ENCODE data around the gene FHAD1.

Gene FHAD1

GRCh38 chr1:15310544-15310943, 63.5 kb downstream of the FHAD1 start:
- FAIRE-seq, result no peak

GRCh38 chr1:15311122-15311822, 64.2 kb downstream of the FHAD1 start:
- FAIRE-seq, result no peak

GRCh38 chr1:15311880-15312279, 64.9 kb downstream of the FHAD1 start:
- FAIRE-seq, result no peak

- no peak for FAIRE-seq
These were observed 65.8 kb downstream of the FHAD1 start for GRCh38 chr1:15312626-15313411.

- FAIRE-seq, result no peak
These were observed 67.6 kb downstream of the FHAD1 start for GRCh38 chr1:15314328-15315281.

- no peak for FAIRE-seq
These were observed 68.8 kb downstream of the FHAD1 start for GRCh38 chr1:15315815-15316214.

- no peak for FAIRE-seq
These were observed 69.5 kb downstream of the FHAD1 start for GRCh38 chr1:15316510-15316909.

- FAIRE-seq, result no peak
These were observed 73.2 kb downstream of the FHAD1 start for GRCh38 chr1:15320267-15320666.

- FAIRE-seq, result no peak
These were observed 74.6 kb downstream of the FHAD1 start for GRCh38 chr1:15321601-15322000.

GRCh38 chr1:15322648-15323350, 75.8 kb downstream of the FHAD1 start:
- FAIRE-seq, result peak; percentile 37

GRCh38 chr1:15323351-15323988, 76.4 kb downstream of the FHAD1 start:
- peak; percentile 83 for FAIRE-seq

GRCh38 chr1:15323989-15324868, 77.2 kb downstream of the FHAD1 start:
- FAIRE-seq, result no peak

- no peak for FAIRE-seq
These were observed 77.9 kb downstream of the FHAD1 start for GRCh38 chr1:15324869-15325335.

- no peak for FAIRE-seq
These were observed 78.5 kb downstream of the FHAD1 start for GRCh38 chr1:15325375-15326085.

GRCh38 chr1:15326691-15327588, 79.9 kb downstream of the FHAD1 start:
- no peak for FAIRE-seq

GRCh38 chr1:15328351-15329103, 81.5 kb downstream of the FHAD1 start:
- FAIRE-seq, result no peak

GRCh38 chr1:15329104-15329820, 82.2 kb downstream of the FHAD1 start:
- no peak for FAIRE-seq

GRCh38 chr1:15330028-15330427, 83.0 kb downstream of the FHAD1 start:
- FAIRE-seq, result no peak

All from TTC549 (cell line).